K562 (cell line): ENCODE measurements around the gene GCNT2. TPM values are rescaled to one million over a fixed set of nuclear protein-coding genes. Genes with fewer than 3 reads are reported as not detected.

Experiments used
- BCL6 ChIP-seq: fragments of 250-450 bp; sonication (Bioruptor Pico); IDR thresholded peaks from 2 replicates; pipeline ENCODE4 v1.4.0; 2020
- ELF4 ChIP-seq: fragments of 450-650 bp; formaldehyde crosslinking; IDR thresholded peaks from 2 replicates; pipeline ENCODE4 v1.4.0; 2022; ENCODE audit warnings: missing genetic modification characterization
- EZH2 ChIP-seq: IDR thresholded peaks from 2 replicates; pipeline ENCODE4 v1.6.1; 2012; ENCODE audit warnings: low read depth, mild to moderate bottlenecking, inconsistent platforms, low read length, borderline replicate concordance
- FOXA3 ChIP-seq, 2 experiments: fragments of 450-650 bp in 1 of 2; sonication (generic) in 1 of 2; formaldehyde crosslinking; IDR thresholded peaks in 1 of 2; conservative IDR thresholded peaks in 1 of 2; 2 replicates each; pipeline versions ENCODE4 v1.4.0 to v1.8.0; 2020 to 2022; ENCODE audit warnings: mild to moderate bottlenecking in 2 of 2, missing genetic modification reagents in 1 of 2
- GTF2E2 ChIP-seq: fragments of 200-800 bp; sonication (Bioruptor generic); IDR thresholded peaks from 2 replicates; pipeline ENCODE4 v1.6.1; 2016; ENCODE audit warnings: missing genetic modification characterization, missing compliant biosample characterization
- HDAC1 ChIP-seq, 2 experiments: fragments of 450-650 bp; IDR thresholded peaks; 2 replicates each; pipeline ENCODE4 v1.6.1; 2016 to 2017; ENCODE audit warnings: inconsistent platforms in 1 of 2, mild to moderate bottlenecking in 1 of 2, moderate library complexity in 1 of 2
- HDAC2 ChIP-seq: fragments of 450-650 bp; IDR thresholded peaks from 2 replicates; pipeline ENCODE4 v1.6.1; 2016; ENCODE audit warnings: mild to moderate bottlenecking
- ILF3 ChIP-seq: fragments of 450-650 bp; IDR thresholded peaks from 2 replicates; pipeline ENCODE4 v1.6.1; 2018; ENCODE audit warnings: antibody characterized with exemption, mild to moderate bottlenecking, moderate library complexity, borderline replicate concordance
- KDM1A ChIP-seq, 2 experiments: fragments of 450-650 bp; IDR thresholded peaks; 2 replicates each; pipeline ENCODE4 v1.6.1; 2016; ENCODE audit warnings: mild to moderate bottlenecking in 2 of 2
- MEF2A ChIP-seq: IDR thresholded peaks from 2 replicates; pipeline ENCODE4 v1.6.1; 2011; ENCODE audit warnings: low read depth, mild to moderate bottlenecking, low read length, moderate library complexity; ENCODE audit not compliant: control insufficient read depth
- NFRKB ChIP-seq: fragments of 450-650 bp; IDR thresholded peaks from 2 replicates; pipeline ENCODE4 v1.6.1; 2016; ENCODE audit warnings: low read depth
- SRSF9 ChIP-seq: fragments of 200-400 bp; formaldehyde crosslinking; IDR thresholded peaks from 2 replicates; pipeline ENCODE4 v1.6.1; 2017; ENCODE audit warnings: low read depth, low read length, borderline replicate concordance
- STAG1 ChIP-seq: sonication (generic); formaldehyde crosslinking; IDR thresholded peaks from 2 replicates; pipeline ENCODE4 v1.5.0; 2020; ENCODE audit warnings: missing genetic modification reagents, borderline replicate concordance
- ZEB2 ChIP-seq: fragments of 450-650 bp; IDR thresholded peaks from 2 replicates; pipeline ENCODE4 v1.6.1; 2016
- ZNF134 ChIP-seq: fragments of 250-450 bp; sonication (Bioruptor Pico); conservative IDR thresholded peaks from 2 replicates; pipeline ENCODE4 v1.4.0; 2020
- ZNF143 ChIP-seq: sonication (generic); formaldehyde crosslinking; IDR thresholded peaks from 2 replicates; pipeline ENCODE4 v1.9.0; 2022; ENCODE audit warnings: mild to moderate bottlenecking, missing genetic modification reagents
- ZNF197 ChIP-seq: fragments of 200-800 bp; sonication (Bioruptor generic); IDR thresholded peaks from 2 replicates; pipeline ENCODE4 v1.6.1; 2016; ENCODE audit warnings: low read depth, missing genetic modification characterization, missing compliant biosample characterization
- ZNF707 ChIP-seq: fragments of 250-450 bp; sonication (Bioruptor Pico); conservative IDR thresholded peaks from 2 replicates; pipeline ENCODE4 v1.8.0; 2022; ENCODE audit warnings: inconsistent platforms, mild to moderate bottlenecking, moderate library complexity
- ZNF717 ChIP-seq: fragments of 250-450 bp; sonication (Bioruptor Pico); IDR thresholded peaks from 2 replicates; pipeline ENCODE4 v1.5.0; 2021
- polyA plus RNA-seq, 8 experiments: library from polyadenylated mRNA; depleted of rRNA in 4 of 8; stranded (reverse) in 5 of 8; unstranded in 3 of 8; fragments of >200 nt; fragmentation: Nextera tagmentation in 2 of 8; fragmentation: Illumina TruSeq in 1 of 8; extraction: Ambion mirVana in 2 of 8; extraction: Trizol in 1 of 8; gene quantifications; 2 replicates each; pipeline versions ENCODE4 v1.2.1 to v1.2.3, GENCODE V29; 2011 to 2014; ENCODE audit warnings: inconsistent platforms in 1 of 8, missing spikeins in 1 of 8
- total RNA-seq, 7 experiments: library from RNA; depleted of rRNA in 6 of 7; stranded (reverse); fragments of >200 nt in 6 of 7; fragmentation: Illumina TruSeq in 2 of 7; extraction: Trizol in 2 of 7; gene quantifications; 2 replicates each; pipeline versions ENCODE4 v1.2.1 to v1.2.3, GENCODE V29; 2011 to 2021; ENCODE audit warnings: low replicate concordance in 1 of 7
- TF ChIP-seq, protein P1 (sequence below): fragments of 200-800 bp; sonication (Bioruptor generic); IDR thresholded peaks from 2 replicates; pipeline ENCODE4 v1.6.1; 2017; ENCODE audit warnings: missing genetic modification characterization, missing compliant biosample characterization
- TF ChIP-seq, protein P2 (sequence below): fragments of 200-400 bp; formaldehyde crosslinking; IDR thresholded peaks from 2 replicates; pipeline ENCODE4 v1.6.1; 2017; ENCODE audit warnings: mild to moderate bottlenecking, low read depth, low read length, moderate library complexity
- TF ChIP-seq, protein P3 (sequence below): fragments of 450-650 bp; IDR thresholded peaks from 2 replicates; pipeline ENCODE4 v1.6.1; 2016
- TF ChIP-seq, protein P4 (sequence below): fragments of 450-650 bp; formaldehyde crosslinking; conservative IDR thresholded peaks from 2 replicates; pipeline ENCODE4 v1.4.0; 2022; ENCODE audit warnings: mild to moderate bottlenecking, missing genetic modification characterization
- TF ChIP-seq, protein P5 (sequence below): fragments of 450-650 bp; formaldehyde crosslinking; IDR thresholded peaks from 2 replicates; pipeline ENCODE4 v1.4.0; 2020; ENCODE audit warnings: mild to moderate bottlenecking, moderate library complexity

The GCNT2 gene
- total and polyA plus RNA-seq, 9 of the 15 experiments (the other 6 are each of a cell fraction or from before 2014, with no cell fraction given), result 0.78 to 2.6 (median 1.6) TPM

DNA sequence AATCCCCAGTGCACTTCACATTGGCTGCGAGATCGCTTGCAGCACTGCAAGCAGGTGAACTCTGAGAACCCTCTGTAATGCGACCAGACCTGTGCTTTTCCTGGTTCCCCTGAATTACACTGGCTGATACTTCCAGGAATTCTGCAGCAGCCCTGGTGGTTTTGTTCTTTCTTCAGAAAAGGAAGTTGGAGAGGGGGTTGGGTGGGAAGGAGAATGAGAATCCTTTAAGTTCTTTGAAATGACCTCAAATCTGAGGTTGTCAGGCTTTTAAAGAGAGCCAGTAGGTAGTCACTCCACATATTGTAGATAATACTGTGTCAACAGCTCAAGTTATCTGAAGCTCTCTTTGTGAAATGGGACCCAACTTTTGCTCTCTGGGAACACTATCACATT, 62.4 kb downstream of the GCNT2 start (continued):
- TF ChIP-seq MEF2A, result no peak
- TF ChIP-seq HDAC1 (IDR thresholded peaks at IDR 0.05), result peak in 1 of 2 experiments; percentile 49; a peak in 1 of 4 replicates
- TF ChIP-seq, protein P1, sequence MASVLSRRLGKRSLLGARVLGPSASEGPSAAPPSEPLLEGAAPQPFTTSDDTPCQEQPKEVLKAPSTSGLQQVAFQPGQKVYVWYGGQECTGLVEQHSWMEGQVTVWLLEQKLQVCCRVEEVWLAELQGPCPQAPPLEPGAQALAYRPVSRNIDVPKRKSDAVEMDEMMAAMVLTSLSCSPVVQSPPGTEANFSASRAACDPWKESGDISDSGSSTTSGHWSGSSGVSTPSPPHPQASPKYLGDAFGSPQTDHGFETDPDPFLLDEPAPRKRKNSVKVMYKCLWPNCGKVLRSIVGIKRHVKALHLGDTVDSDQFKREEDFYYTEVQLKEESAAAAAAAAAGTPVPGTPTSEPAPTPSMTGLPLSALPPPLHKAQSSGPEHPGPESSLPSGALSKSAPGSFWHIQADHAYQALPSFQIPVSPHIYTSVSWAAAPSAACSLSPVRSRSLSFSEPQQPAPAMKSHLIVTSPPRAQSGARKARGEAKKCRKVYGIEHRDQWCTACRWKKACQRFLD, result no peak
- TF ChIP-seq NFRKB, result no peak
- TF ChIP-seq EZH2, result no peak
- TF ChIP-seq GTF2E2 (tag), result no peak
- no peak for TF ChIP-seq STAG1 (CRISPR knock-in tag)
- TF ChIP-seq ELF4 (CRISPR knock-in tag), result no peak
- TF ChIP-seq HDAC2, result peak; percentile 64
- TF ChIP-seq KDM1A (IDR thresholded peaks at IDR 0.05), result peak; percentile 51 to 67; a peak in 1 of 4 replicates
- TF ChIP-seq, protein P2, sequence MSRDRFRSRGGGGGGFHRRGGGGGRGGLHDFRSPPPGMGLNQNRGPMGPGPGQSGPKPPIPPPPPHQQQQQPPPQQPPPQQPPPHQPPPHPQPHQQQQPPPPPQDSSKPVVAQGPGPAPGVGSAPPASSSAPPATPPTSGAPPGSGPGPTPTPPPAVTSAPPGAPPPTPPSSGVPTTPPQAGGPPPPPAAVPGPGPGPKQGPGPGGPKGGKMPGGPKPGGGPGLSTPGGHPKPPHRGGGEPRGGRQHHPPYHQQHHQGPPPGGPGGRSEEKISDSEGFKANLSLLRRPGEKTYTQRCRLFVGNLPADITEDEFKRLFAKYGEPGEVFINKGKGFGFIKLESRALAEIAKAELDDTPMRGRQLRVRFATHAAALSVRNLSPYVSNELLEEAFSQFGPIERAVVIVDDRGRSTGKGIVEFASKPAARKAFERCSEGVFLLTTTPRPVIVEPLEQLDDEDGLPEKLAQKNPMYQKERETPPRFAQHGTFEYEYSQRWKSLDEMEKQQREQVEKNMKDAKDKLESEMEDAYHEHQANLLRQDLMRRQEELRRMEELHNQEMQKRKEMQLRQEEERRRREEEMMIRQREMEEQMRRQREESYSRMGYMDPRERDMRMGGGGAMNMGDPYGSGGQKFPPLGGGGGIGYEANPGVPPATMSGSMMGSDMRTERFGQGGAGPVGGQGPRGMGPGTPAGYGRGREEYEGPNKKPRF, result no peak
- TF ChIP-seq ZNF134 (CRISPR knock-in tag), result no peak
- no peak for TF ChIP-seq SRSF9
- TF ChIP-seq ZNF197 (CRISPR knock-in tag), result no peak
- peak; percentile 50; the same call in 1 of the 2 replicates for TF ChIP-seq ZEB2
- TF ChIP-seq, protein P3, sequence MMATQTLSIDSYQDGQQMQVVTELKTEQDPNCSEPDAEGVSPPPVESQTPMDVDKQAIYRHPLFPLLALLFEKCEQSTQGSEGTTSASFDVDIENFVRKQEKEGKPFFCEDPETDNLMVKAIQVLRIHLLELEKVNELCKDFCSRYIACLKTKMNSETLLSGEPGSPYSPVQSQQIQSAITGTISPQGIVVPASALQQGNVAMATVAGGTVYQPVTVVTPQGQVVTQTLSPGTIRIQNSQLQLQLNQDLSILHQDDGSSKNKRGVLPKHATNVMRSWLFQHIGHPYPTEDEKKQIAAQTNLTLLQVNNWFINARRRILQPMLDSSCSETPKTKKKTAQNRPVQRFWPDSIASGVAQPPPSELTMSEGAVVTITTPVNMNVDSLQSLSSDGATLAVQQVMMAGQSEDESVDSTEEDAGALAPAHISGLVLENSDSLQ, result no peak; the same call in 1 of the 2 replicates
- TF ChIP-seq FOXA3 (CRISPR knock-in tag; conservative IDR thresholded peaks at IDR 0.05 in 1 of 2, IDR thresholded peaks at IDR 0.05 in 1 of 2), result peak; percentile 74 to 81; a peak in 3 of 4 replicates
- TF ChIP-seq, protein P4, sequence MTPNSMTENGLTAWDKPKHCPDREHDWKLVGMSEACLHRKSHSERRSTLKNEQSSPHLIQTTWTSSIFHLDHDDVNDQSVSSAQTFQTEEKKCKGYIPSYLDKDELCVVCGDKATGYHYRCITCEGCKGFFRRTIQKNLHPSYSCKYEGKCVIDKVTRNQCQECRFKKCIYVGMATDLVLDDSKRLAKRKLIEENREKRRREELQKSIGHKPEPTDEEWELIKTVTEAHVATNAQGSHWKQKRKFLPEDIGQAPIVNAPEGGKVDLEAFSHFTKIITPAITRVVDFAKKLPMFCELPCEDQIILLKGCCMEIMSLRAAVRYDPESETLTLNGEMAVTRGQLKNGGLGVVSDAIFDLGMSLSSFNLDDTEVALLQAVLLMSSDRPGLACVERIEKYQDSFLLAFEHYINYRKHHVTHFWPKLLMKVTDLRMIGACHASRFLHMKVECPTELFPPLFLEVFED (CRISPR knock-in tag), result no peak
- no peak for TF ChIP-seq BCL6 (CRISPR knock-in tag)
- TF ChIP-seq ZNF707 (CRISPR knock-in tag), result no peak
- no peak for TF ChIP-seq ILF3
- no peak for TF ChIP-seq ZNF143 (CRISPR knock-in tag)
- no peak for TF ChIP-seq ZNF717 (CRISPR knock-in tag)
- TF ChIP-seq, protein P5, sequence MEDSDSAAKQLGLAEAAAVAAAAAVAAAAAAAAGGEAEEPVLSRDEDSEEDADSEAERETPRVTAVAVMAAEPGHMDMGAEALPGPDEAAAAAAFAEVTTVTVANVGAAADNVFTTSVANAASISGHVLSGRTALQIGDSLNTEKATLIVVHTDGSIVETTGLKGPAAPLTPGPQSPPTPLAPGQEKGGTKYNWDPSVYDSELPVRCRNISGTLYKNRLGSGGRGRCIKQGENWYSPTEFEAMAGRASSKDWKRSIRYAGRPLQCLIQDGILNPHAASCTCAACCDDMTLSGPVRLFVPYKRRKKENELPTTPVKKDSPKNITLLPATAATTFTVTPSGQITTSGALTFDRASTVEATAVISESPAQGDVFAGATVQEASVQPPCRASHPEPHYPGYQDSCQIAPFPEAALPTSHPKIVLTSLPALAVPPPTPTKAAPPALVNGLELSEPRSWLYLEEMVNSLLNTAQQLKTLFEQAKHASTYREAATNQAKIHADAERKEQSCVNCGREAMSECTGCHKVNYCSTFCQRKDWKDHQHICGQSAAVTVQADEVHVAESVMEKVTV (CRISPR knock-in tag), result no peak
